ENCODE data around the gene ALMS1. TPM values are rescaled to one million over a fixed set of nuclear protein-coding genes. Genes with fewer than 3 reads are reported as not detected.
A peak's percentile ranks its signal among the peaks of the same experiment; 100 is the strongest.
"Not testable (repeated sequence)": the region's sequence is repeated elsewhere in the genome, so short reads cannot be mapped to it uniquely, and the experiment has no call there.

Gene ALMS1
- total RNA-seq, 1 experiment from 2014 or later: 19.3 TPM

- no peak for DNase-seq (ENCODE audit: low spot score)
Measured at GRCh38 chr2:73402386-73403103, 16.9 kb downstream of the ALMS1 start.

- DNase-seq (ENCODE audit: low spot score): no peak
Measured at GRCh38 chr2:73403237-73403636, 17.6 kb downstream of the ALMS1 start.

GRCh38 chr2:73404409-73404808 lies 18.8 kb downstream of the ALMS1 start:
- DNase-seq (ENCODE audit: low spot score): no peak

DNA sequence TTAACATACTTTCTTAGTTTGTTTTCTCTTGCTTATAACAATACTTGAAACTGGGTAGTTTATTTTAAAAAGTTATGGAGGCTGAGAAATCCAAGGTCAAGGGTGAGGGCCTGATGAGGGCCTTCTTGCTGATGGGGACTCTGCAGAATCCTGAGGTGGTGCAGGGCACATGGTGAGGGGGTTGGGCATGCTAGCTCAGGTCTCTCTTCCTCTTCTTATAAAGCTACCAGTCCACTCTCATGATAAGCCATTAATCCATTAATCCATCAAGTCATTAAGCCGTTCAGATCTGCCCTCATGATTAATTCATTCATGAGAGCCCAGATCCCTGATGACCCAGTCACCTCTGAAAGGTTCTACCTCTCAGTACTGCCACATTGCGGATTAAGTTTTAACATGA lies 21.4 kb downstream of the ALMS1 start:
- no peak for DNase-seq (ENCODE audit: low spot score)

DNA sequence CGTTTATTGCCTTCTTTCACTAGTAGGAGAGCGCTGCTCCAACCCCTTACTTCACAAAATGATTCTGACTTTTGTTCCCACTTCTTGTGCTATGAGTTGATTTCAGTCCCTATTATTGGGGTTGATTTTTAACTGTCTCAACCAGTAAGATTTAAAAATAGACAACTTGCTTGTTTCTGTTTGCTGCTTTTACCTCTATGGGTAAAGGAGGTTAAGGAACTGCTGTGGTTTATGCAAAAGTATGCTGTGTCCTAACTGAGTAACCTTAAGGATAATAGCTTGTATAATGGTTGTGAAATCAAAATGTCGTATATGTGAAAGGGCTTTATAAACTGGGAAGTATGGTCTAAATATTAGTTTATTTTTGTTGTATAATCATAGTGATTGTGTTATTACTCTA lies 22.6 kb downstream of the ALMS1 start:
- DNase-seq (ENCODE audit: low spot score): no peak

GRCh38 chr2:73414696-73415095 lies 29.1 kb downstream of the ALMS1 start:
- DNase-seq (ENCODE audit: low spot score): no peak

GRCh38 chr2:73415906-73416305 lies 30.3 kb downstream of the ALMS1 start:
- no peak for DNase-seq (ENCODE audit: low spot score)

DNA sequence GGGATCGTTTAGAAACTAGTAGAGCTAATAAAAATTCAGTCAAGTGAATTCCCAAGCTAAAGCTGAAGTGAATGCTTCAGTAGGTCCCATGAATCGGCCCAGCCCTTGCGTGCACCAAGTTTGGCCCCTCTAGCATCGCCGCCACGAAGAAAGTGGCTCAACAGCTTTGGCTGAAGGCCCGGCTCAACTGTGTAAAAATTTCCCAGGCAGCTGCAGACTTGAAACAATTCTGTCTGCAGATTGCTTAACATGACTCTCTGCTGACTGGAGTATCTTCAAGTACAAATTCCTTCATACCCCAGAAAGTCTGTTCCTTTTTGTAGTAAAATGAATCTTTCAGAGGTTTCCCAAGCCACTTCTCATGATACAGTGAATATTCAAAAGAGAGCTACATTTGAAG lies 32.7 kb downstream of the ALMS1 start:
- DNase-seq (ENCODE audit: low spot score): no peak

DNA sequence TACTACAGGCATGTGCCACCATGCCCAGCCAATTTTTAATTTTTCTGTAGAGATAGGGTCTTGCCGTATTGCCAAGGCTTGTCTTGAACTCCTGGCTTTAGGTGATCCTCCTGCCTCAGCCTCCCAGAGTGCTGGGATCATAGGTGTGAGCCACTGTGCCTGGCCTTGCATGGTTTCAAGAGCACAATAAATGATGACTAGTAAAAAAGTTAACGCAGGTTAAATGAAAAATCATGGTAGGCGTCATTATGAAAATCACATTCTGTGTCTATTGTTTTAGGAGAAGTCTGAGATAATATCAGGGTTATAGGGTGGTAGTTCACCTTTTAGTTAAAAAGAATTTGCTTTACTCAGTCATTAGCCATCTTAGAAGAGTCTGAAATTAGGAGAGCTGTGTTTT lies 38.3 kb downstream of the ALMS1 start:
- no peak for DNase-seq (ENCODE audit: low spot score)

GRCh38 chr2:73426176-73426575 lies 40.5 kb downstream of the ALMS1 start:
- DNase-seq (ENCODE audit: low spot score): no peak

DNA sequence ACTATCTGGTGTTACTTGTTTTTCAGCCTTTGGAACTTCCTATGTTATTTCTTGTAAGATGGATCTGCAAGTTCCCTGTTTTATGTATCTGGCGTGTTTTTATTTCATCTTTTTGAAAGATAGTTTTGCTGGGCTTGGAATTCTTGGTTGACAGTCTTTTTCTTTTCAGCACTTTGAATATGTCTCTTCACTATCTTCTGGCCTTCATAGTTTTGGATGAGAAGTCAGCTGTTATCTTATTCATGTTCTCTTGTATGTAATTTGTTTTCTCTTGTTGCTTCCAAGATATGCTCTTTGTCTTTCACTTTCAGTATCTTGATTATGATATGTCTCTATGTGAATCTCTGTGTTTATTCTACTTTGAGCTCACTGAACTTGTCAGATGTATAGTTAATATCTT lies 50.4 kb downstream of the ALMS1 start:
- no peak for DNase-seq (ENCODE audit: low spot score)

- DNase-seq (ENCODE audit: low spot score): no peak
Measured at GRCh38 chr2:73444202-73444601, 58.6 kb downstream of the ALMS1 start.

- no peak for DNase-seq (ENCODE audit: low spot score)
Measured at GRCh38 chr2:73448856-73449255, 63.2 kb downstream of the ALMS1 start.

DNA sequence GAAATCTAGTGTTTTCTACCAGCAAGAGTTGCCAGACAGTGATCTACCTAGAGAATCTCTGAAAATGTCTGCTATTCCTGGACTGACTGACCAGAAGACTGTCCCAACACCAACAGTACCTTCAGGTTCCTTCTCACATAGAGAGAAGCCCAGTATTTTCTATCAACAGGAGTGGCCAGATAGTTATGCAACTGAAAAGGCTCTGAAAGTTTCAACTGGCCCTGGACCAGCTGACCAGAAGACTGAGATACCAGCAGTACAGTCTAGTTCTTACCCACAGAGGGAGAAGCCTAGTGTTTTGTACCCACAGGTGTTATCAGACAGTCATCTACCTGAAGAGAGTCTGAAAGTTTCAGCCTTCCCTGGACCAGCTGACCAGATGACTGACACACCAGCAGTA lies 63.8 kb downstream of the ALMS1 start:
- DNase-seq (ENCODE audit: low spot score): no peak

DNA sequence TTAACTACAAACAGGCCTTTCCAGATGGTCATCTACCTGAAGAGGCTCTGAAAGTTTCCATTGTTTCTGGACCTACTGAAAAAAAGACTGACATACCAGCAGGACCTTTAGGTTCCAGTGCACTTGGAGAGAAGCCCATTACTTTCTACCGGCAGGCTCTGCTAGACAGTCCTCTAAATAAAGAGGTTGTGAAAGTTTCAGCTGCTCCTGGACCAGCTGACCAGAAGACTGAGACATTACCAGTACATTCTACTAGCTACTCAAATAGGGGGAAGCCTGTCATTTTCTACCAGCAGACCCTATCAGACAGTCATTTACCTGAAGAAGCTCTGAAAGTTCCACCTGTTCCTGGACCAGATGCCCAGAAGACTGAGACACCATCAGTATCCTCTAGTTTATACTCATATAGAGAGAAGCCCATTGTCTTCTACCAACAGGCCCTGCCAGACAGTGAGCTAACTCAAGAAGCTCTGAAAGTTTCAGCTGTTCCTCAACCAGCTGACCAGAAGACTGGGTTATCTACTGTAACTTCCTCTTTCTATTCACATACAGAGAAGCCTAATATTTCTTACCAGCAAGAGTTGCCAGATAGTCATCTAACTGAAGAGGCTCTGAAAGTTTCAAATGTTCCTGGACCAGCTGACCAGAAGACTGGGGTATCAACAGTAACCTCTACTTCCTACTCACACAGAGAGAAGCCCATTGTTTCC lies 65.8 kb downstream of the ALMS1 start:
- no peak for DNase-seq (ENCODE audit: low spot score)

- no peak for DNase-seq (ENCODE audit: low spot score)
Measured at GRCh38 chr2:73457982-73458381, 72.3 kb downstream of the ALMS1 start.

DNA sequence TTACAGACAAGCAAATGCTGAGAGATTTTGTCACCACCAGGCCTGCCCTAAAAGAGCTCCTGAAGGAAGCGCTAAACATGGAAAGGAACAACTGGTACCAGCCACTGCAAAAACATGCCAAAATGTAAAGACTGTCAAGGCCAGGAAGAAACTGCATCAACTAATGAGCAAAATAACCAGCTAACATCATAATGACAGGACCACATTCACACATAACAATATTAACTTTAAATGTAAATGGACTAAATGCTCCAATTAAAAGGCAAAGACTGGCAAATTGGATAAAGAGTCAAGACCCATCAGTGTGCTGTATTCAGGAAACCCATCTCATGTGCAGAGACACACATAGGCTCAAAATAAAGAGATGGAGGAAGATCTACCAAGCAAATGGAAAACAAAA lies 76.8 kb downstream of the ALMS1 start:
- DNase-seq (ENCODE audit: low spot score): not testable (repeated sequence)

- no peak for DNase-seq (ENCODE audit: low spot score)
Measured at GRCh38 chr2:73468376-73468775, 82.7 kb downstream of the ALMS1 start.

DNA sequence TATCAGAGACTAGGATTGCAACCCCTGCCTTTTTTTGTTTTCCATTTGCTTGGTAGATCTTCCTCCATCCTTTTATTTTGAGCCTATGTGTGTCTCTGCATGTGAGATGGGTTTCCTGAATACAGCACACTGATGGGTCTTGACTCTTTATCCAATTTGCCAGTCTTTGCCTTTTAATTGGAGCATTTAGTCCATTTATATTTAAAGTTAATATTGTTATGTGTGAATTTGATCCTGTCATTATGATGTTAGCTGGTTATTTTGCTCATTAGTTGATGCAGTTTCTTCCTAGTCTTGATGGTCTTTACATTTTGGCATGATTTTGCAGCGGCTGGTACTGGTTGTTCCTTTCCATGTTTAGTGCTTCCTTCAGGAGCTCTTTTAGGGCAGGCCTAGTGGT lies 98.2 kb downstream of the ALMS1 start:
- DNase-seq (ENCODE audit: low spot score): not testable (repeated sequence)

DNA sequence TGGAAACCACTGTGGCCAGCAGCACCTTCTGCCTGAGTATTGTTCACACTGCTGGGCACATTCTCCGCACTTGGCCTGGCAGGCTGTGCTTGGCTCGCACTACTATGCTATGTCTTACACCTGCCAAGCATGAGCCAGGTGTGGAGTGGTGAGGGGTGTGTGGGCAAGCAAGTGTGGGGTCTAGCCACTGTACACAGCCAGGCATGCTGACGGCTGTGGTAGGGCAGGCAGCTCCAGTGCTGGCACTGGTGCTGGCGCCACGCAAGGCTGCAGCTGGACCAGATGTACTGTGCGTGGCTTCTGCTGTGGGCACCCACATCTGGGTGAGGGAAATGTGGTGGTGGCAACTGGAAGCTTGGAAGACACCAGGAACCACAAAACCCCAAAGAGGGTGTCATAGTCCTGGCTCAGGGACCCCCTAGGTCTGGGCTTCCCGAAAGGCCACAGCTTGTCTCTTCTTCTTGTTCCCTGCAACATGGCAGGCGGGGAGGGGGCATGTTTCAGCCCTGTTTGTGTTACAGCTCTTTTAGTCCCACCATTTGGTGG lies 101.5 kb downstream of the ALMS1 start:
- DNase-seq (ENCODE audit: low spot score): no peak

DNA sequence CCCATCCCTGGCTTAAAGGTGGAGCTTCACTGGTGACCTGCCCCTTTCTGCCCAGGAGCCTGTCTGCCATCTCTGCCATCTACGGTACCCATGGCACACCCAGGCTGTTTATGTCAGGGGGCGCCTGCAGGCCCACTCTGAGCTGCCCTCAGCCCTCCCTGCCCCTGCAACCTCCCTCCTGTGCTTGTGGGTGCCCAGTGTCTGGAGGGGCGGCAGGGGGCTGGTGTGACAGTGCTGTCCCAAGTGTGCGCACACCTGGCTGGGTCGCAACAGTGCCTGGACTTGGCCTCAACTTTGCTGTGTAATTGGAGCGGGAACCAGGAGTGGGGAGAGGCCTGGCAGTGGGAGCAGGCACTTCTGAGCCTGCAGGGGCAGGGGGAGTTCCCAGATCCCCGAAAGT lies 102.4 kb downstream of the ALMS1 start:
- no peak for DNase-seq (ENCODE audit: low spot score)

DNA sequence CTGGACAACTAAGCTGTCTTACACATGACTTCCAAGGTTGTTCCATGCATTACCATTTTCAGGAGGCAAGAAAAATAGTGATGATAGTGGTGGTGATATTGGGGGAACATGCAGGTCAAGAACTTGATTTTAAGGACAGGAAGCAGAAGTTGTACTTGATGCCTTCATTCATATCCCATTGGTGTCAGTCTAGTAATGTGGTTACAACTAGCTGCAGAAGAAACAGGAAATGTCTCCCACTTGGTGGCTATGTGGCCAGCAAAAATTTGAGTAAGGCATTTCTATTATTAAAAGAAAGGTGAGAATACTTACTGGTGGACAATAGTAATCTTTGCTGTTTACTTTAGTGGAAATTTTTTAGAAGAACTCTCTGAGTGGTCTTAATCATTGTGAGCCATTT lies 103.4 kb downstream of the ALMS1 start:
- DNase-seq (ENCODE audit: low spot score): no peak

DNA sequence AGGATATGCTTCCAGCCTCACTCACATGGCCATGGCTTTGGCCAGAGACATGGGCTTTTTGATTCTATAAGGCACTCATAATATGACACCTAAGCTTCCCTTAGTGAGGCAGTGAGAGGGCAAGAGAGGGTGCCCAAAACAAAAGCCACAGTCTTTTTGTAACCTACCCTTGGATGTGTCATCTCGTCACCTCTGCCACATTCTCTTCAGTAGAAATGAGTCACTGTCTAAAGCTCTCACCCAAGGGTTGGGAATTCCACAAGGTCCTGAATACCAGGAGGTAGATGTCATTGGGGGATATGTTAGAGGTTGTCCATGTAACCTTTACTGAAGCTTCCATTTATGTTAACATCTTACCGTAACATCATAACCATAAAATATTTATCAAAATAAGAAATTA lies 108.4 kb downstream of the ALMS1 start:
- peak; percentile 50 for DNase-seq (ENCODE audit: low spot score)
